Measurements from ENCODE around the gene DLX2. TPM values are rescaled to one million over a fixed set of nuclear protein-coding genes. Genes with fewer than 3 reads are reported as not detected.

The DLX2 gene
- total and polyA plus RNA-seq, 7 donors = not detected

GRCh38 chr2:172093416-172094293 lies 9.0 kb downstream of the DLX2 start:
- no peak overlapping the region for H3K27ac ChIP-seq
- H3K9me3 ChIP-seq = no peaks in the 10 kb centered on the region
- H3K4me3 ChIP-seq = peak overlapping the region; percentile 64
- H3K27me3 ChIP-seq (ENCODE audit: insufficient read depth in 3 of 3, low read length in 2 of 3) = peaks cover 6 to 100% (median 68%) of the 10 kb centered on the region in 3 donors
- WGBS, 3 donors = 17 to 24% (median 20%) methylated on average over 18 of the region's 18 CpGs
- DNase-seq (no peak), ATAC-seq (no peak)
- no peaks in the 10 kb centered on the region for H3K36me3 ChIP-seq (ENCODE audit: insufficient read depth in 1 of 2, low read depth in 1 of 2)
- H3K4me1 ChIP-seq = peaks cover 38% of the 10 kb centered on the region
- no peak for TF ChIP-seq CTCF (IDR thresholded peaks at IDR 0.05)
- intact Hi-C loops (cut with DNase I) = no loop called here

GRCh38 chr2:172092716-172093415 lies 9.8 kb downstream of the DLX2 start:
- Histone ChIP-seq H3K9me3 (no peaks in the 10 kb centered on the region), H3K27me3 (ENCODE audit: insufficient read depth in 3 of 3, low read length in 2 of 3) (peaks cover 6 to 100% (median 68%) of the 10 kb centered on the region in 3 donors), H3K36me3 (ENCODE audit: insufficient read depth in 1 of 2, low read depth in 1 of 2) (no peaks in the 10 kb centered on the region), H3K27ac (no peak overlapping the region), H3K4me3 (no peak overlapping the region), H3K4me1 (peaks cover 37% of the 10 kb centered on the region)
- no peak for ATAC-seq
- no peak for DNase-seq
- WGBS, 3 donors = 10 to 14% (median 13%) methylated on average over 19 of the region's 19 CpGs
- intact Hi-C loops (cut with DNase I) = no loop called here
- TF ChIP-seq CTCF (IDR thresholded peaks at IDR 0.05) = no peak

- Histone ChIP-seq H3K27me3 (ENCODE audit: insufficient read depth in 3 of 3, low read length in 2 of 3) (peaks cover 6 to 100% (median 69%) of the 10 kb centered on the region in 3 donors), H3K36me3 (ENCODE audit: insufficient read depth in 1 of 2, low read depth in 1 of 2) (no peaks in the 10 kb centered on the region), H3K9me3 (no peaks in the 10 kb centered on the region), H3K27ac (no peak overlapping the region), H3K4me3 (no peak overlapping the region), H3K4me1 (peaks cover 33% of the 10 kb centered on the region)
- TF ChIP-seq CTCF (IDR thresholded peaks at IDR 0.05) = no peak
- ATAC-seq (no peak), DNase-seq (no peak)
- intact Hi-C loops (cut with DNase I) = no loop called here
- WGBS, 3 donors = 29 to 33% (median 31%) methylated on average over 11 of the region's 11 CpGs
These were observed 10.7 kb downstream of the DLX2 start for GRCh38 chr2:172091761-172092566.

GRCh38 chr2:172091000-172091641 lies 11.6 kb downstream of the DLX2 start:
- Histone ChIP-seq H3K36me3 (ENCODE audit: insufficient read depth in 1 of 2, low read depth in 1 of 2) (no peaks in the 10 kb centered on the region), H3K9me3 (no peaks in the 10 kb centered on the region), H3K27ac (no peak overlapping the region), H3K27me3 (ENCODE audit: insufficient read depth in 3 of 3, low read length in 2 of 3) (peaks cover 6 to 100% (median 69%) of the 10 kb centered on the region in 3 donors), H3K4me1 (peaks cover 31% of the 10 kb centered on the region), H3K4me3 (no peak overlapping the region)
- WGBS, 3 donors = 22 to 24% (median 24%) methylated on average over 13 of the region's 13 CpGs
- TF ChIP-seq CTCF (IDR thresholded peaks at IDR 0.05) = no peak
- DNase-seq (no peak), ATAC-seq (no peak)
- intact Hi-C loops (cut with DNase I) = no loop called here

Data from psoas muscle (tissue), 8 donors.